Endothelial cell of umbilical vein (primary cell): ENCODE results near the gene HSH2D. TPM values are rescaled to one million over a fixed set of nuclear protein-coding genes. Genes with fewer than 3 reads are reported as not detected.

Experiments
- BruUV-seq: library from RNA; stranded (reverse); fragments of 400-500 nt; replicated peaks from 2 replicates; lab custom pipeline; 2021; lab: Mats Ljungman, UMichigan
- CTCF ChIA-PET: fragments of 300-600, 350-600 bp; sonication (Branson Sonifier 250); formaldehyde crosslinking; loops from one replicate; lab custom pipeline; 2021; ENCODE audit warnings: antibody characterized with exemption, inconsistent platforms; lab: Charles Lee
- POLR2A ChIA-PET: fragments of 300-600, 350-600 bp; sonication (Branson Sonifier 250); formaldehyde crosslinking; loops from one replicate; lab custom pipeline; 2021; ENCODE audit warnings: antibody characterized with exemption, inconsistent platforms; lab: Charles Lee
- DNase-seq: peaks from one replicate; pipeline ENCODE4 v3.0.0-alpha.2; 2011; ENCODE audit warnings: low read depth, low spot score
- FAIRE-seq: peaks from 2 replicates; lab custom pipeline; 2011; peaks lifted over from hg19 to GRCh38; lab: Jason Lieb, UNC
- H2AFZ ChIP-seq: 2 replicates; pipeline ENCODE4 v1.6.0; 2012; ENCODE audit warnings: low read depth, low read length, control low read depth, inconsistent platforms
- H3K27ac ChIP-seq: 2 replicates; pipeline ENCODE4 v1.5.1; 2011; ENCODE audit warnings: low read depth, mild to moderate bottlenecking, control low read depth, low read length, moderate library complexity; ENCODE audit not compliant: insufficient read depth
- H3K27me3 ChIP-seq, 2 experiments: 2 replicates each; pipeline versions ENCODE4 v1.6.0 to v1.6.1; 2011; ENCODE audit warnings: low read length in 2 of 2, mixed read lengths in 1 of 2; ENCODE audit not compliant: control insufficient read depth in 2 of 2, insufficient read depth in 2 of 2
- H3K36me3 ChIP-seq, 2 experiments: 2 replicates in 1 of 2; 3 replicates in 1 of 2; pipeline ENCODE4 v1.5.1; 2011; ENCODE audit warnings: low read length in 2 of 2, mild to moderate bottlenecking in 1 of 2, moderate library complexity in 1 of 2; ENCODE audit not compliant: control insufficient read depth in 2 of 2, insufficient read depth in 2 of 2; ENCODE audit errors: extremely low read depth in 1 of 2
- H3K4me1 ChIP-seq: 3 replicates; pipeline ENCODE4 v1.5.1; 2011; ENCODE audit warnings: mild to moderate bottlenecking, low read length; ENCODE audit not compliant: control insufficient read depth, insufficient read depth; ENCODE audit errors: extremely low read depth
- H3K4me2 ChIP-seq: 2 replicates; pipeline ENCODE4 v1.6.1; 2011; ENCODE audit warnings: low read length, control low read depth, mixed read lengths; ENCODE audit not compliant: insufficient read depth
- H3K4me3 ChIP-seq, 3 experiments: fragments of 200-600 bp in 1 of 3; sonication (generic), shearing (Covaris generic) in 1 of 3; replicated peaks in 1 of 3; 2 replicates each; pipeline ENCODE4 v1.5.1; 2011 to 2016; ENCODE audit warnings: control low read depth in 3 of 3, low read length in 3 of 3, mild to moderate bottlenecking in 2 of 3, inconsistent platforms in 1 of 3, low read depth in 1 of 3, moderate library complexity in 1 of 3; ENCODE audit not compliant: insufficient read depth in 1 of 3
- H3K79me2 ChIP-seq: 2 replicates; pipeline ENCODE4 v1.6.0; 2012; ENCODE audit warnings: low read length, inconsistent platforms; ENCODE audit not compliant: control insufficient read depth, insufficient read depth
- H3K9ac ChIP-seq: replicated peaks from 2 replicates; pipeline ENCODE3; 2011; ENCODE audit warnings: low read length, control low read depth; ENCODE audit not compliant: insufficient read depth; ENCODE audit errors: extremely low read depth
- H3K9me1 ChIP-seq: replicated peaks from 3 replicates; pipeline ENCODE4 v1.6.0; 2011; ENCODE audit warnings: mild to moderate bottlenecking, low read length; ENCODE audit not compliant: control insufficient read depth, insufficient read depth; ENCODE audit errors: extremely low read depth
- H3K9me3 ChIP-seq: replicated peaks from 2 replicates; pipeline ENCODE4 v1.5.1; 2012; ENCODE audit warnings: low read length, inconsistent platforms; ENCODE audit not compliant: control insufficient read depth, insufficient read depth
- H4K20me1 ChIP-seq: replicated peaks from 2 replicates; pipeline ENCODE3; 2011; ENCODE audit warnings: mild to moderate bottlenecking, low read length; ENCODE audit not compliant: control insufficient read depth, insufficient read depth; ENCODE audit errors: extremely low read depth
- CTCF ChIP-seq, 2 donors: IDR thresholded peaks; 1 replicate in 1 of 2; 2 replicates in 1 of 2; pipeline ENCODE4 v1.5.1; 2011; ENCODE audit warnings: low read length in 2 of 2, mild to moderate bottlenecking in 2 of 2, moderate library complexity in 2 of 2, control low read depth in 1 of 2, inconsistent platforms in 1 of 2, low read depth in 1 of 2; ENCODE audit not compliant: insufficient read depth in 1 of 2; ENCODE audit errors: extremely low read depth in 1 of 2
- EZH2 ChIP-seq: IDR thresholded peaks from 2 replicates; pipeline ENCODE4 v1.6.1; 2012; ENCODE audit warnings: borderline replicate concordance, low read depth, mild to moderate bottlenecking, moderate library complexity, low read length, inconsistent platforms; ENCODE audit not compliant: severe bottlenecking
- FOS ChIP-seq: IDR thresholded peaks from 2 replicates; pipeline ENCODE4 v1.6.1; 2011; ENCODE audit warnings: mild to moderate bottlenecking, low read length, moderate library complexity, borderline replicate concordance; ENCODE audit not compliant: insufficient read depth
- GATA2 ChIP-seq: IDR thresholded peaks from 2 replicates; pipeline ENCODE4 v1.7.0; 2011; ENCODE audit warnings: low read depth, mild to moderate bottlenecking, moderate library complexity, mixed read lengths, low read length; ENCODE audit not compliant: insufficient read length, insufficient read depth
- JUN ChIP-seq: IDR thresholded peaks from 2 replicates; pipeline ENCODE4 v1.6.1; 2011; ENCODE audit warnings: borderline replicate concordance, low read depth; ENCODE audit not compliant: insufficient read length, insufficient read depth
- MAX ChIP-seq: IDR thresholded peaks from 2 replicates; pipeline ENCODE4 v1.6.1; 2011; ENCODE audit not compliant: insufficient read depth, insufficient read length
- MYC ChIP-seq: IDR thresholded peaks from one replicate; pipeline ENCODE4 v1.6.1; 2011; ENCODE audit warnings: mild to moderate bottlenecking, low read depth, low read length
- POLR2A ChIP-seq: IDR thresholded peaks from 2 replicates; pipeline ENCODE4 v1.6.1; 2012; ENCODE audit warnings: low read depth, mild to moderate bottlenecking, control low read depth, low read length
- POLR2AphosphoS5 ChIP-seq: IDR thresholded peaks from 2 replicates; pipeline ENCODE4 v1.6.1; 2012; ENCODE audit warnings: low read depth, mild to moderate bottlenecking, control low read depth, low read length, moderate library complexity; ENCODE audit not compliant: insufficient read depth
- dilution Hi-C: fragments of 300-500 bp; cut with MboI; formaldehyde crosslinking; loops from one replicate; pipeline ENCODE4 v1.15.0; 2019; ENCODE audit warnings: low sequenced_read_pairs; ENCODE audit not compliant: extremely low pct_ligation_motif_present
- intact Hi-C: fragments of 100-400 bp; cut with micrococcal nuclease; formaldehyde crosslinking; loops from one replicate; pipeline ENCODE4 v1.10.0; 2022
- polyA plus RNA-seq, 4 experiments: library from polyadenylated mRNA; depleted of rRNA in 3 of 4; stranded (reverse) in 3 of 4; unstranded in 1 of 4; fragments of >200 nt; gene quantifications; 2 replicates each; pipeline versions ENCODE4 v1.2.1 to v1.2.3, GENCODE V29; 2011 to 2012; ENCODE audit warnings: missing spikeins in 1 of 4
- small RNA-seq: library from RNA; depleted of rRNA; stranded (forward); fragments of <200 nt; gene quantifications from one replicate; pipeline ENCODE3, GENCODE V24; 2012; ENCODE audit warnings: low replicate concordance, low read depth; ENCODE audit not compliant: insufficient read depth, insufficient read length
- total RNA-seq: library from RNA; stranded (reverse); gene quantifications from 2 replicates; pipeline ENCODE4 v1.2.3, GENCODE V29; 2021

HSH2D gene
- total and polyA plus RNA-seq, 2 donors (not counting 3 experiments of a cell fraction or from before 2014, with no cell fraction given) = not detected

- ChIA-PET CTCF (no interaction called here), POLR2A (no interaction called here)
- Histone ChIP-seq H3K79me2 (peaks cover 23% of the 10 kb centered on the region), H3K4me3 (no peak overlapping the region), H3K4me2 (no peak overlapping the region), H2AFZ (no peak overlapping the region), H3K9ac (no peak overlapping the region), H3K27me3 (no peaks in the 10 kb centered on the region), H3K4me1 (no peaks in the 10 kb centered on the region), H3K9me3 (no peaks in the 10 kb centered on the region), H3K9me1 (no peaks in the 10 kb centered on the region), H3K36me3 (peaks cover 5 to 43% of the 10 kb centered on the region in 2 experiments), H4K20me1 (no peaks in the 10 kb centered on the region), H3K27ac (no peak overlapping the region)
- no TSS peak for BruUV-seq
- no peak for DNase-seq
- no peak for FAIRE-seq
- TF ChIP-seq MYC (no peak), FOS (no peak), POLR2AphosphoS5 (no peak), EZH2 (no peak), JUN (no peak), CTCF (IDR thresholded peaks at IDR 0.05; ENCODE audit: extremely low read depth in 1 of 2, insufficient read depth in 1 of 2, low read depth in 1 of 2, low read length in 2 of 2) (no peak), POLR2A (no peak), MAX (no peak), GATA2 (no peak)
- dilution Hi-C loops (loop anchor here (25.0 kb wide), 1 partner anchor 155 kb away; no protein-coding TSS in a partner anchor), intact Hi-C loops (no loop called here)
Observed at GRCh38 chr19:16207490-16208025, 64.1 kb downstream of the HSH2D start.

Small RNA genes lying within 50 kb of the gene (small RNA-seq; reads per million reads assigned to genes)
- gene RF00017 = not detected

Other genes starting within 250 kb of the HSH2D start
- gene CYP4F2, start 245.6 kb upstream of the HSH2D start, total RNA-seq = not detected in 2 replicates
- gene CYP4F2, start 245.6 kb upstream of the HSH2D start, polyA plus RNA-seq = not detected in 2 replicates
- gene CYP4F11, start 209.2 kb upstream of the HSH2D start, total RNA-seq = not detected in 2 replicates
- gene CYP4F11, start 209.2 kb upstream of the HSH2D start, polyA plus RNA-seq = not detected in 2 replicates
- gene OR10H4, start 194.7 kb upstream of the HSH2D start, total RNA-seq = not detected in 2 replicates
- gene OR10H4, start 194.7 kb upstream of the HSH2D start, polyA plus RNA-seq = not detected in 2 replicates
- 875 and 924 TPM in 2 replicates for gene TPM4, start 67.2 kb upstream of the HSH2D start, total RNA-seq
- gene TPM4, start 67.2 kb upstream of the HSH2D start, polyA plus RNA-seq = 356 and 430 TPM in 2 replicates
- 98.9 and 107 TPM in 2 replicates for gene RAB8A, start 31.8 kb upstream of the HSH2D start, total RNA-seq
- gene RAB8A, start 31.8 kb upstream of the HSH2D start, polyA plus RNA-seq = 62.1 and 81.5 TPM in 2 replicates
- gene CIB3, start 29.8 kb downstream of the HSH2D start, total RNA-seq = not detected in 2 replicates
- not detected in 2 replicates for gene CIB3, start 29.8 kb downstream of the HSH2D start, polyA plus RNA-seq
- gene FAM32A, start 41.7 kb downstream of the HSH2D start, total RNA-seq = 76.3 and 82.8 TPM in 2 replicates
- 107 and 130 TPM in 2 replicates for gene FAM32A, start 41.7 kb downstream of the HSH2D start, polyA plus RNA-seq
- 114 and 129 TPM in 2 replicates for gene AP1M1, start 54.2 kb downstream of the HSH2D start, total RNA-seq
- gene AP1M1, start 54.2 kb downstream of the HSH2D start, polyA plus RNA-seq = 99.3 and 110 TPM in 2 replicates
- gene KLF2, start 181.1 kb downstream of the HSH2D start, total RNA-seq = 23.4 and 37.7 TPM in 2 replicates
- 30.3 and 30.6 TPM in 2 replicates for gene KLF2, start 181.1 kb downstream of the HSH2D start, polyA plus RNA-seq